Gastrocnemius medialis (tissue), 4 donors: ENCODE data around the gene TMEM164.

Experiments
- POLR2A ChIP-seq, 2 donors: fragments of 450-650 bp; IDR thresholded peaks; one replicate each; pipeline ENCODE4 v1.6.1; 2017; ENCODE audit warnings: antibody characterized with exemption in 2 of 2, mild to moderate bottlenecking in 2 of 2, moderate library complexity in 2 of 2
- TF ChIP-seq, protein P1 (sequence below), 5 experiments: fragments of 450-650 bp in 3 of 5; fragments of 200-600 bp in 2 of 5; sonication (generic) in 2 of 5; IDR thresholded peaks in 4 of 5; conservative IDR thresholded peaks in 1 of 5; 1 replicate in 4 of 5; 2 replicates in 1 of 5; pipeline ENCODE4 v1.5.1; 2016 to 2019; ENCODE audit warnings: antibody characterized with exemption in 5 of 5, mild to moderate bottlenecking in 3 of 5, moderate library complexity in 3 of 5

DNA sequence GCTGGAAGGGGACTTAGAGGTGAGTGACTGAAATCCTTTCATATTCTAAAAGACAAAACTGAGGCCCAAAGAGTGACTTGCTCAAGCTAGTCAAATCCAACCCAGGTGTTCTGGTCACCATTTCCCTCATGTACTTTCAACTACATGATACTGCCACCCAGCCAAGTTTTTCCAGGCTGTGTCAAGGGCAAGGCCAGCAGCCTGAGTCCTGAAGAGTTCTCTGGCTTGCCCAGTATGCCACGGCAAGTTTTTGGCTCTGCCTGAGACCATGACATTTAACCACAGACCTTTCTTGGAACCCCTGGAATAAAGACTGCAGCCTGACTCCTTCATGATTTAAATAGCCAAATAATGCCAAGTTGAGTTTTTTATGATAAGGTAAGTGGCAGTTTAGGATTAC lies 10.7 kb upstream of the TMEM164 start:
- TF ChIP-seq POLR2A (IDR thresholded peaks at IDR 0.05) = no peak
- TF ChIP-seq, protein P1, sequence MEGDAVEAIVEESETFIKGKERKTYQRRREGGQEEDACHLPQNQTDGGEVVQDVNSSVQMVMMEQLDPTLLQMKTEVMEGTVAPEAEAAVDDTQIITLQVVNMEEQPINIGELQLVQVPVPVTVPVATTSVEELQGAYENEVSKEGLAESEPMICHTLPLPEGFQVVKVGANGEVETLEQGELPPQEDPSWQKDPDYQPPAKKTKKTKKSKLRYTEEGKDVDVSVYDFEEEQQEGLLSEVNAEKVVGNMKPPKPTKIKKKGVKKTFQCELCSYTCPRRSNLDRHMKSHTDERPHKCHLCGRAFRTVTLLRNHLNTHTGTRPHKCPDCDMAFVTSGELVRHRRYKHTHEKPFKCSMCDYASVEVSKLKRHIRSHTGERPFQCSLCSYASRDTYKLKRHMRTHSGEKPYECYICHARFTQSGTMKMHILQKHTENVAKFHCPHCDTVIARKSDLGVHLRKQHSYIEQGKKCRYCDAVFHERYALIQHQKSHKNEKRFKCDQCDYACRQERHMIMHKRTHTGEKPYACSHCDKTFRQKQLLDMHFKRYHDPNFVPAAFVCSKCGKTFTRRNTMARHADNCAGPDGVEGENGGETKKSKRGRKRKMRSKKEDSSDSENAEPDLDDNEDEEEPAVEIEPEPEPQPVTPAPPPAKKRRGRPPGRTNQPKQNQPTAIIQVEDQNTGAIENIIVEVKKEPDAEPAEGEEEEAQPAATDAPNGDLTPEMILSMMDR (IDR thresholded peaks at IDR 0.05 in 4 of 5, conservative IDR thresholded peaks at IDR 0.05 in 1 of 5) = no peak
